WTC11 (cell line): ENCODE results near the gene INTS11. TPM values are rescaled to one million over a fixed set of nuclear protein-coding genes. Genes with fewer than 3 reads are reported as not detected.

ENCODE experiments used
- ATAC-seq: fragments of 200-7000 bp; cut with Tn5 transposase; 2 replicates; pipeline ENCODE4 v1.10.0; 2021; ENCODE audit warnings: mild to moderate bottlenecking, moderate library complexity
- CTCF ChIA-PET: fragments of 300-600 bp; sonication (Branson Sonifier 250); formaldehyde crosslinking; loops from one replicate; lab custom pipeline; 2021; ENCODE audit warnings: antibody characterized with exemption; lab: Charles Lee
- POLR2A ChIA-PET: fragments of 350-600 bp; sonication (Branson Sonifier 250); formaldehyde crosslinking; loops from one replicate; lab custom pipeline; 2021; ENCODE audit warnings: antibody characterized with exemption; lab: Charles Lee
- DNase-seq: peaks from one replicate; pipeline ENCODE4 v3.0.0; 2021; ENCODE audit warnings: low spot score
- H3K27ac Mint-ChIP-seq: 2 replicates; pipeline ENCODE4 v1.8.0; 2021; ENCODE audit warnings: mixed read lengths
- H3K27me3 Mint-ChIP-seq: 2 replicates; pipeline ENCODE4 v1.8.0; 2021; ENCODE audit warnings: low read depth, mild to moderate bottlenecking, moderate library complexity, mixed read lengths
- H3K36me3 Mint-ChIP-seq: 2 replicates; pipeline ENCODE4 v1.8.0; 2021; ENCODE audit warnings: mixed read lengths
- H3K4me1 Mint-ChIP-seq: 2 replicates; pipeline ENCODE4 v1.8.0; 2022; ENCODE audit warnings: mixed read lengths
- H3K4me3 Mint-ChIP-seq: 2 replicates; pipeline ENCODE4 v1.8.0; 2021; ENCODE audit warnings: mild to moderate bottlenecking, moderate library complexity, mixed read lengths
- H3K9me3 Mint-ChIP-seq: 2 replicates; pipeline ENCODE4 v1.8.0; 2021; ENCODE audit warnings: mixed read lengths
- CREM ChIP-seq: sonication (generic); formaldehyde crosslinking; IDR thresholded peaks from 2 replicates; pipeline ENCODE4 v1.8.1; 2022; ENCODE audit warnings: mild to moderate bottlenecking, missing genetic modification reagents, moderate library complexity
- ETV6 ChIP-seq: sonication (generic); formaldehyde crosslinking; IDR thresholded peaks from 2 replicates; pipeline ENCODE4 v1.8.1; 2022; ENCODE audit warnings: mild to moderate bottlenecking, missing genetic modification reagents
- NFE2L1 ChIP-seq: sonication (generic); formaldehyde crosslinking; IDR thresholded peaks from 2 replicates; pipeline ENCODE4 v1.8.1; 2023; ENCODE audit warnings: missing genetic modification reagents
- OVOL2 ChIP-seq: fragments of 250-450 bp; sonication (Bioruptor Pico); IDR thresholded peaks from 2 replicates; pipeline ENCODE4 v1.9.0; 2021; ENCODE audit warnings: mild to moderate bottlenecking, borderline replicate concordance
- SMAD4 ChIP-seq: sonication (generic); formaldehyde crosslinking; IDR thresholded peaks from 2 replicates; pipeline ENCODE4 v1.8.0; 2022; ENCODE audit warnings: mild to moderate bottlenecking, missing genetic modification reagents
- ZNF121 ChIP-seq: sonication (generic); formaldehyde crosslinking; IDR thresholded peaks from 2 replicates; pipeline ENCODE4 v1.8.0; 2023; ENCODE audit warnings: missing genetic modification reagents
- ZNF317 ChIP-seq: sonication (generic); formaldehyde crosslinking; IDR thresholded peaks from 2 replicates; pipeline ENCODE4 v1.8.1; 2023; ENCODE audit warnings: low read depth, mild to moderate bottlenecking, moderate library complexity, missing genetic modification reagents, borderline replicate concordance
- ZNF671 ChIP-seq: fragments of 250-450 bp; sonication (Bioruptor Pico); IDR thresholded peaks from 2 replicates; pipeline ENCODE4 v1.8.0; 2021; ENCODE audit warnings: mild to moderate bottlenecking
- total RNA-seq: library from RNA; stranded (reverse); gene quantifications from 3 replicates; pipeline ENCODE4 v1.2.3, GENCODE V29; 2021
- TF ChIP-seq, protein P1 (sequence below): fragments of 250-450 bp; sonication (Bioruptor Pico); conservative IDR thresholded peaks from 2 replicates; pipeline ENCODE4 v1.9.0; 2021; ENCODE audit warnings: mild to moderate bottlenecking
- TF ChIP-seq, protein P2 (sequence below): fragments of 200-600 bp; IDR thresholded peaks from 2 replicates; pipeline ENCODE4 v1.8.0; 2022; ENCODE audit warnings: antibody characterized with exemption
- TF ChIP-seq, protein P3 (sequence below): fragments of 250-450 bp; sonication (Bioruptor Pico); IDR thresholded peaks from 2 replicates; pipeline ENCODE4 v1.9.0; 2021; ENCODE audit warnings: mild to moderate bottlenecking, borderline replicate concordance
- TF ChIP-seq, protein P4 (sequence below): sonication (generic); formaldehyde crosslinking; IDR thresholded peaks from 2 replicates; pipeline ENCODE4 v1.8.0; 2022; ENCODE audit warnings: mild to moderate bottlenecking, missing genetic modification reagents

INTS11 gene
- total RNA-seq, 1 experiment from 2014 or later = 170 TPM

DNA sequence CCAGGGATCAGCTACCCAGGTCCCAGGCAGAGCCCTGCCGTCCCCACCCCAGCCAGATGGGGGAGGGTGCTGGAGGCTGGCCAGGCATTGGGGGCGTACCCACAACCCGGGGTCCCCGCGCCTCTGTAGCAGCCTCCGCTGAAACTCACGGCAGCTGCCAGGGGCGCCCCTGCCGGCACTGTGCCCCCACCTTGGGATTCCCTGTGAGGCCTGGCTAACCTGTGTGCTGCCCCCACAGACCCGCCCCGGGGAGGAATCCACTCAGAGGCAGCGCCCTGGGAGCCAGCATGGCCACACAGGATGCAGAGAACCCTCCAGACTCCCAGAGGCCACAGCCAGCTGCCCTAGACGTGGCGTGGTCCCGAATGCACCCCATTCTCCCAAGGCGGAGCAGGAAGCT lies 20.9 kb upstream of the INTS11 start (continued):
- TF ChIP-seq, protein P1, sequence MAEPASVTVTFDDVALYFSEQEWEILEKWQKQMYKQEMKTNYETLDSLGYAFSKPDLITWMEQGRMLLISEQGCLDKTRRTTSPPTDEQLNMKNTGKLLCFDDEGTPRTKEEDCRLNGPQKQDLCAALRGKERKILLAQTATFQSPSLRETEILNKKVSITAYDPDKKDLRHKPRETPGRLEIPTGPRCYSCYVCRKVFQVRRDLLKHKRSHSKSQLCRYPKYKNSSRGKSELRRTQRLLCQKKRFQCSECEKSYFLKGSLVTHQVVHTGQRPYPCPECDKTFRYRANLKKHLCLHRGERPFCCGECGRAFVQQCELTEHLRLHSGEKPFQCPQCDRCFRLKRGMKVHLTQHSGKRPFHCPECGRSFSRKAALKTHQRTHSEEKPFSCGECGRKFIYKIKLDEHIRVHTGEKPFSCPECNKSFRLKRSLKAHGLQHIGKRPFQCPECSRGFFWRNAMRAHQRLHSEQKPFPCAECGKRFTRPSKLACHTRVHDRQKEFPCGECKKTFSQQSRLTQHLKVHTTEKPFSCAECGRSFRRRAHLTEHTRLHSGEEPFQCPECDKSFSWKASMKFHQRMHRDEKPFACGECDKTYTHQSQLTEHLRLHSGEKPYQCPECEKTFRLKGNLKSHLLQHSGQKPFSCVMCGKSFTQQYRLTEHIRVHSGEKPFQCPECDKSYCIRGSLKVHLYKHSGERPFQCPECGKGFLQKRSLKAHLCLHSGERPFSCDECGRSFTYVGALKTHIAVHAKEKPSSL (CRISPR knock-in tag) = no peak
- no peak for TF ChIP-seq NFE2L1 (CRISPR knock-in tag)
- TF ChIP-seq, protein P2, sequence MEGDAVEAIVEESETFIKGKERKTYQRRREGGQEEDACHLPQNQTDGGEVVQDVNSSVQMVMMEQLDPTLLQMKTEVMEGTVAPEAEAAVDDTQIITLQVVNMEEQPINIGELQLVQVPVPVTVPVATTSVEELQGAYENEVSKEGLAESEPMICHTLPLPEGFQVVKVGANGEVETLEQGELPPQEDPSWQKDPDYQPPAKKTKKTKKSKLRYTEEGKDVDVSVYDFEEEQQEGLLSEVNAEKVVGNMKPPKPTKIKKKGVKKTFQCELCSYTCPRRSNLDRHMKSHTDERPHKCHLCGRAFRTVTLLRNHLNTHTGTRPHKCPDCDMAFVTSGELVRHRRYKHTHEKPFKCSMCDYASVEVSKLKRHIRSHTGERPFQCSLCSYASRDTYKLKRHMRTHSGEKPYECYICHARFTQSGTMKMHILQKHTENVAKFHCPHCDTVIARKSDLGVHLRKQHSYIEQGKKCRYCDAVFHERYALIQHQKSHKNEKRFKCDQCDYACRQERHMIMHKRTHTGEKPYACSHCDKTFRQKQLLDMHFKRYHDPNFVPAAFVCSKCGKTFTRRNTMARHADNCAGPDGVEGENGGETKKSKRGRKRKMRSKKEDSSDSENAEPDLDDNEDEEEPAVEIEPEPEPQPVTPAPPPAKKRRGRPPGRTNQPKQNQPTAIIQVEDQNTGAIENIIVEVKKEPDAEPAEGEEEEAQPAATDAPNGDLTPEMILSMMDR = no peak
- no peak for TF ChIP-seq ZNF671 (CRISPR knock-in tag)
- no peak for TF ChIP-seq SMAD4 (CRISPR knock-in tag)
- no peak for TF ChIP-seq ETV6
- TF ChIP-seq ZNF317 (CRISPR knock-in tag) = no peak
- TF ChIP-seq CREM (CRISPR knock-in tag) = no peak
- no peak for TF ChIP-seq ZNF121 (CRISPR knock-in tag)
- TF ChIP-seq, all 79 proteins: peak for 0

DNA sequence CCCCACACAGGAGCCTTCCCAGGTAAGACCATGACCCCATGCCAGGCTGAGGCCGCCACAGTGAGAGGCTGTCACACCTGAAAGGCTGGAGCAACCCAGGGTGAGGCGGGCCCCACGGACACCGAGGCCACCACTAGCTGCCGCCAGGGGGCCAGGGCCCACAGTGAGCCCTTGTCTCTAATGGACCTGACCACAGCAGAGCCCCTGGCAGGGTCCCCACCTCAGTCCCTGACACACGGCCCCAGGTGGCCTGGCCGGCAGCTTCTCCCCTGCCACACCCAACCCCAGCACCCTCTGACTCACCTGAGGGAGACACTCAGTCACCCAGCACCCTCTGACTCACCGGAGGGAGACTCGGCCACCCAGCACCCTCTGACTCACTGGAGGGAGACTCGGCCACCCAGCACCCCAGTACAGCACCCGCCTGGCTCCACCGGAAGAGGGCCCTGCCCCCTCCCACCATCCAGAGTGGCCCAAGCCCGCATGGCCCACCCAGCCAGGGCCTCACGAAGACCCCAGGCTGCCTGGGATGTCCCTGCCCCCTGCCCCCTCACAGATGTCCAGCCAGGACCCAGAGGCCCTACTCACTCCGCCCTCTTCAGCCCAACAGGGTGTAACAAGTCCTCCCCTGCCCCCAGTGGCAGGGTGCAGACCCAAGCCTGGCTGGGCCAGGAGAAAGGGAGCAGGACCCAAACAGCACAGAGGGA lies 20.3 kb upstream of the INTS11 start:
- DNase-seq (peak; percentile 52), ATAC-seq (peak; percentile 8)
- H3K4me1 Mint-ChIP-seq = peaks cover 7% of the 10 kb centered on the region
- no peak for TF ChIP-seq OVOL2 (CRISPR knock-in tag)
- TF ChIP-seq, protein P3, sequence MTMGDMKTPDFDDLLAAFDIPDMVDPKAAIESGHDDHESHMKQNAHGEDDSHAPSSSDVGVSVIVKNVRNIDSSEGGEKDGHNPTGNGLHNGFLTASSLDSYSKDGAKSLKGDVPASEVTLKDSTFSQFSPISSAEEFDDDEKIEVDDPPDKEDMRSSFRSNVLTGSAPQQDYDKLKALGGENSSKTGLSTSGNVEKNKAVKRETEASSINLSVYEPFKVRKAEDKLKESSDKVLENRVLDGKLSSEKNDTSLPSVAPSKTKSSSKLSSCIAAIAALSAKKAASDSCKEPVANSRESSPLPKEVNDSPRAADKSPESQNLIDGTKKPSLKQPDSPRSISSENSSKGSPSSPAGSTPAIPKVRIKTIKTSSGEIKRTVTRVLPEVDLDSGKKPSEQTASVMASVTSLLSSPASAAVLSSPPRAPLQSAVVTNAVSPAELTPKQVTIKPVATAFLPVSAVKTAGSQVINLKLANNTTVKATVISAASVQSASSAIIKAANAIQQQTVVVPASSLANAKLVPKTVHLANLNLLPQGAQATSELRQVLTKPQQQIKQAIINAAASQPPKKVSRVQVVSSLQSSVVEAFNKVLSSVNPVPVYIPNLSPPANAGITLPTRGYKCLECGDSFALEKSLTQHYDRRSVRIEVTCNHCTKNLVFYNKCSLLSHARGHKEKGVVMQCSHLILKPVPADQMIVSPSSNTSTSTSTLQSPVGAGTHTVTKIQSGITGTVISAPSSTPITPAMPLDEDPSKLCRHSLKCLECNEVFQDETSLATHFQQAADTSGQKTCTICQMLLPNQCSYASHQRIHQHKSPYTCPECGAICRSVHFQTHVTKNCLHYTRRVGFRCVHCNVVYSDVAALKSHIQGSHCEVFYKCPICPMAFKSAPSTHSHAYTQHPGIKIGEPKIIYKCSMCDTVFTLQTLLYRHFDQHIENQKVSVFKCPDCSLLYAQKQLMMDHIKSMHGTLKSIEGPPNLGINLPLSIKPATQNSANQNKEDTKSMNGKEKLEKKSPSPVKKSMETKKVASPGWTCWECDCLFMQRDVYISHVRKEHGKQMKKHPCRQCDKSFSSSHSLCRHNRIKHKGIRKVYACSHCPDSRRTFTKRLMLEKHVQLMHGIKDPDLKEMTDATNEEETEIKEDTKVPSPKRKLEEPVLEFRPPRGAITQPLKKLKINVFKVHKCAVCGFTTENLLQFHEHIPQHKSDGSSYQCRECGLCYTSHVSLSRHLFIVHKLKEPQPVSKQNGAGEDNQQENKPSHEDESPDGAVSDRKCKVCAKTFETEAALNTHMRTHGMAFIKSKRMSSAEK = no peak
- TF ChIP-seq, protein P4, sequence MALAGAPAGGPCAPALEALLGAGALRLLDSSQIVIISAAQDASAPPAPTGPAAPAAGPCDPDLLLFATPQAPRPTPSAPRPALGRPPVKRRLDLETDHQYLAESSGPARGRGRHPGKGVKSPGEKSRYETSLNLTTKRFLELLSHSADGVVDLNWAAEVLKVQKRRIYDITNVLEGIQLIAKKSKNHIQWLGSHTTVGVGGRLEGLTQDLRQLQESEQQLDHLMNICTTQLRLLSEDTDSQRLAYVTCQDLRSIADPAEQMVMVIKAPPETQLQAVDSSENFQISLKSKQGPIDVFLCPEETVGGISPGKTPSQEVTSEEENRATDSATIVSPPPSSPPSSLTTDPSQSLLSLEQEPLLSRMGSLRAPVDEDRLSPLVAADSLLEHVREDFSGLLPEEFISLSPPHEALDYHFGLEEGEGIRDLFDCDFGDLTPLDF (CRISPR knock-in tag) = no peak
- TF ChIP-seq, protein P2 = peak; percentile 35; the same call in 1 of the 2 replicates
- POLR2A ChIA-PET = no interaction called here
- no peaks in the 10 kb centered on the region for H3K27me3 Mint-ChIP-seq
- CTCF ChIA-PET = interaction anchor here (0.8 to 1.4 kb wide), 8 partner anchors 9 to 159 kb away, joined by 3 to 5 read pairs (median 3); partner anchors contain the start of gene CCNL2
- no peak overlapping the region for H3K27ac Mint-ChIP-seq
- peaks cover 8% of the 10 kb centered on the region for H3K9me3 Mint-ChIP-seq
- peaks cover 14% of the 10 kb centered on the region for H3K36me3 Mint-ChIP-seq
- H3K4me3 Mint-ChIP-seq = no peak overlapping the region
